ENCODE measurements around the gene GALNT11.

GALNT11 gene

GRCh38 chr7:152142976-152143595 is 117.6 kb downstream of the GALNT11 start:
- TF ChIP-seq CTCF (IDR thresholded peaks at IDR 0.05; ENCODE audit: insufficient read depth, low read length, missing control alignments), result no peak
- ChIA-PET CTCF (interaction anchor here (1.0 kb wide), 1 partner anchor 9 kb away, joined by 4 read pairs; no protein-coding TSS in a partner anchor), POLR2A (no interaction called here)
- DNase-seq (ENCODE audit: low read depth, low spot score), result no peak
- H3K4me3 ChIP-seq (ENCODE audit: low read depth, low read length), result no peak overlapping the region

GRCh38 chr7:152144557-152145245 is 119.2 kb downstream of the GALNT11 start:
- POLR2A ChIA-PET, result no interaction called here
- no peak overlapping the region for H3K4me3 ChIP-seq (ENCODE audit: low read depth, low read length)
- TF ChIP-seq CTCF (IDR thresholded peaks at IDR 0.05; ENCODE audit: insufficient read depth, low read length, missing control alignments), result no peak
- DNase-seq (ENCODE audit: low read depth, low spot score), result no peak
- CTCF ChIA-PET, result interaction anchor here (0.8 to 4.1 kb wide), 11 partner anchors 9 to 362 kb away, joined by 3 to 35 read pairs (median 4); partner anchors contain the start of gene GALNT11

- DNase-seq (ENCODE audit: low read depth, low spot score), result no peak
- no peak overlapping the region for H3K4me3 ChIP-seq (ENCODE audit: low read depth, low read length)
- CTCF ChIA-PET, result interaction anchor here (0.6 to 4.1 kb wide), 14 partner anchors 10 to 364 kb away, joined by 3 to 35 read pairs (median 6); partner anchors contain the start of gene GALNT11
- POLR2A ChIA-PET, result no interaction called here
- TF ChIP-seq CTCF (IDR thresholded peaks at IDR 0.05; ENCODE audit: insufficient read depth, low read length, missing control alignments), result peak; percentile 47
Measured at GRCh38 chr7:152145853-152146466, 120.5 kb downstream of the GALNT11 start.

GRCh38 chr7:152148706-152149105 is 123.2 kb downstream of the GALNT11 start:
- no peak for TF ChIP-seq CTCF (IDR thresholded peaks at IDR 0.05; ENCODE audit: insufficient read depth, low read length, missing control alignments)
- ChIA-PET CTCF (interaction anchor here (1.9 kb wide), 1 partner anchor 9 kb away, joined by 5 read pairs; no protein-coding TSS in a partner anchor), POLR2A (no interaction called here)
- H3K4me3 ChIP-seq (ENCODE audit: low read depth, low read length), result no peak overlapping the region
- no peak for DNase-seq (ENCODE audit: low read depth, low spot score)

GRCh38 chr7:152149363-152149762 is 123.9 kb downstream of the GALNT11 start:
- ChIA-PET POLR2A (no interaction called here), CTCF (interaction anchor here (0.8 to 1.9 kb wide), 2 partner anchors 10 to 11 kb away, joined by 4 to 5 read pairs; no protein-coding TSS in a partner anchor)
- no peak for TF ChIP-seq CTCF (IDR thresholded peaks at IDR 0.05; ENCODE audit: insufficient read depth, low read length, missing control alignments)
- no peak for DNase-seq (ENCODE audit: low read depth, low spot score)
- no peak overlapping the region for H3K4me3 ChIP-seq (ENCODE audit: low read depth, low read length)

GRCh38 chr7:152152267-152152666 is 126.8 kb downstream of the GALNT11 start:
- DNase-seq (ENCODE audit: low read depth, low spot score), result no peak
- POLR2A ChIA-PET, result no interaction called here
- no peak overlapping the region for H3K4me3 ChIP-seq (ENCODE audit: low read depth, low read length)
- TF ChIP-seq CTCF (IDR thresholded peaks at IDR 0.05; ENCODE audit: insufficient read depth, low read length, missing control alignments), result no peak
- CTCF ChIA-PET, result interaction anchor here (1.1 to 1.5 kb wide), 2 partner anchors 9 to 369 kb away, joined by 3 to 4 read pairs; no protein-coding TSS in a partner anchor

Data from AG04449 (cell line).